GM12878 (cell line): Measurements from ENCODE around the gene UBE2M. TPM values are rescaled to one million over a fixed set of nuclear protein-coding genes. Genes with fewer than 3 reads are reported as not detected.

Source experiments
- ATAC-seq: fragments of 200-7000 bp; cut with Tn5 transposase; 3 replicates; pipeline ENCODE4 v1.9.1; 2020; ENCODE audit warnings: mild to moderate bottlenecking, moderate library complexity
- BruUV-seq: library from RNA; stranded (reverse); fragments of 400-500 nt; replicated peaks from 2 replicates; lab custom pipeline; 2021; lab: Mats Ljungman, UMichigan
- CTCF ChIA-PET: fragments of 300-600 bp; sonication (Branson Sonifier 250); formaldehyde crosslinking; extraction: SDS; loops from one replicate; lab custom pipeline; 2021; ENCODE audit warnings: inconsistent platforms; lab: Yijun Ruan, JAX
- POLR2A ChIA-PET: fragments of 350-600 bp; formaldehyde crosslinking; extraction: SDS; loops from one replicate; lab custom pipeline; 2021; ENCODE audit warnings: inconsistent platforms; lab: Charles Lee
- RAD21 ChIA-PET: fragments of 300-600 bp; sonication (Branson Sonifier 250); formaldehyde crosslinking; loops from one replicate; lab custom pipeline; 2023; ENCODE audit warnings: antibody characterized with exemption; ENCODE audit not compliant: unreplicated experiment; lab: Charles Lee
- SMC1A ChIA-PET: fragments of 300-600 bp; sonication (Branson Sonifier 250); formaldehyde crosslinking; loops from one replicate; lab custom pipeline; 2023; ENCODE audit not compliant: unreplicated experiment, uncharacterized antibody; lab: Charles Lee
- DNase-seq: peaks from one replicate; pipeline ENCODE4 v3.0.0-alpha.2; 2011; ENCODE audit warnings: low read depth, low spot score
- FAIRE-seq: peaks from 3 replicates; lab custom pipeline; 2011; peaks lifted over from hg19 to GRCh38; lab: Jason Lieb, UNC
- H2AFZ ChIP-seq: 2 replicates; pipeline ENCODE4 v1.6.0; 2011; ENCODE audit warnings: low read depth, low read length, control low read depth; ENCODE audit not compliant: control insufficient read depth
- H3K27ac ChIP-seq: 2 replicates; pipeline ENCODE4 v1.5.1; 2011; ENCODE audit warnings: control low read depth; ENCODE audit not compliant: control insufficient read depth, insufficient read depth
- H3K27me3 ChIP-seq, 2 experiments: replicated peaks in 1 of 2; 2 replicates each; pipeline versions ENCODE4 v1.6.0 to v1.6.1; 2011; ENCODE audit warnings: low read length in 1 of 2; ENCODE audit not compliant: control insufficient read depth in 2 of 2, insufficient read depth in 2 of 2
- H3K36me3 ChIP-seq, 2 experiments: 2 replicates each; pipeline ENCODE4 v1.5.1; 2011; ENCODE audit warnings: low read length in 1 of 2; ENCODE audit not compliant: control insufficient read depth in 2 of 2, insufficient read depth in 2 of 2
- H3K4me1 ChIP-seq: 2 replicates; pipeline ENCODE4 v1.6.1; 2011; ENCODE audit warnings: mild to moderate bottlenecking, low read length, moderate library complexity, mixed read lengths; ENCODE audit not compliant: control insufficient read depth, insufficient read depth
- H3K4me2 ChIP-seq: 2 replicates; pipeline ENCODE4 v1.6.0; 2011; ENCODE audit warnings: control low read depth; ENCODE audit not compliant: control insufficient read depth, insufficient read depth
- H3K4me3 ChIP-seq: fragments of 200-600 bp; sonication (generic); 2 replicates; pipeline ENCODE4 v1.5.1; 2016
- H3K79me2 ChIP-seq: 2 replicates; pipeline ENCODE4 v1.6.0; 2011; ENCODE audit warnings: low read length; ENCODE audit not compliant: control insufficient read depth, insufficient read depth
- H3K9ac ChIP-seq: 2 replicates; pipeline ENCODE4 v1.8.0; 2011; ENCODE audit warnings: low read length, control low read depth, mixed read lengths; ENCODE audit not compliant: control insufficient read depth, insufficient read depth
- H3K9me3 ChIP-seq: replicated peaks from 3 replicates; pipeline ENCODE4 v1.5.1; 2011; ENCODE audit warnings: mild to moderate bottlenecking, low read length; ENCODE audit not compliant: control insufficient read depth, insufficient read depth
- H4K20me1 ChIP-seq: 2 replicates; pipeline ENCODE4 v1.6.0; 2011; ENCODE audit not compliant: control insufficient read depth, insufficient read depth
- ASH2L ChIP-seq: fragments of 300-600, 200-600 bp; sonication (generic); IDR thresholded peaks from 2 replicates; pipeline ENCODE4 v1.6.1; 2017; ENCODE audit warnings: low read depth, mild to moderate bottlenecking, borderline replicate concordance
- BMI1 ChIP-seq: fragments of 450-650 bp; IDR thresholded peaks from 2 replicates; pipeline ENCODE4 v1.6.1; 2016; ENCODE audit warnings: mild to moderate bottlenecking, moderate library complexity, borderline replicate concordance
- IKZF1 ChIP-seq: fragments of 450-650 bp; conservative IDR thresholded peaks from 2 replicates; pipeline ENCODE4 v1.6.1; 2017; ENCODE audit warnings: antibody characterized with exemption, mild to moderate bottlenecking
- IRF3 ChIP-seq: fragments of 450-650 bp; IDR thresholded peaks from 2 replicates; pipeline ENCODE4 v1.6.1; 2014; ENCODE audit warnings: mild to moderate bottlenecking
- IRF5 ChIP-seq: fragments of 450-650 bp; IDR thresholded peaks from 2 replicates; pipeline ENCODE4 v1.6.1; 2017; ENCODE audit warnings: borderline replicate concordance
- MTA3 ChIP-seq: IDR thresholded peaks from 2 replicates; pipeline ENCODE4 v1.6.1; 2012; ENCODE audit warnings: low read length, inconsistent platforms, borderline replicate concordance
- NFYB ChIP-seq: IDR thresholded peaks from 2 replicates; pipeline ENCODE4 v1.6.1; 2011; ENCODE audit warnings: low read depth, mild to moderate bottlenecking, low read length, improper control_type of control experiment, moderate library complexity; ENCODE audit not compliant: insufficient read depth
- POU2F2 ChIP-seq: IDR thresholded peaks from 3 replicates; pipeline ENCODE4 v1.6.1; 2011; ENCODE audit warnings: low read depth, mild to moderate bottlenecking, low read length, borderline replicate concordance
- SMAD1 ChIP-seq: fragments of 450-650 bp; IDR thresholded peaks from 2 replicates; pipeline ENCODE4 v1.6.1; 2018; ENCODE audit warnings: mild to moderate bottlenecking, low read depth; ENCODE audit not compliant: partially characterized antibody
- STAT3 ChIP-seq: IDR thresholded peaks from 2 replicates; pipeline ENCODE4 v1.6.1; 2011; ENCODE audit warnings: low read depth, low read length, improper control_type of control experiment
- ZBTB40 ChIP-seq: fragments of 450-650 bp; IDR thresholded peaks from 2 replicates; pipeline ENCODE4 v1.6.1; 2016; ENCODE audit warnings: mild to moderate bottlenecking, moderate library complexity, borderline replicate concordance
- ZNF274 ChIP-seq: IDR thresholded peaks from one replicate; pipeline ENCODE4 v1.8.0; 2011; ENCODE audit not compliant: insufficient read length, insufficient read depth
- WGBS: methylation state at CpG from one replicate; pipeline ENCODE4 v1.1.6; 2016; ENCODE audit warnings: low lambda C conversion rate; ENCODE audit not compliant: insufficient replicate concordance, insufficient coverage; ENCODE audit errors: missing lambda C conversion rate; 5-methylcytosine and 5-hydroxymethylcytosine counted together
- in situ Hi-C: fragments of 300-500 bp; cut with MboI; formaldehyde crosslinking; loops from 9 replicates; pipeline ENCODE4 v1.14.3; 2018; ENCODE audit warnings: mixed read lengths
- intact Hi-C: fragments of 100-400 bp; cut with micrococcal nuclease; formaldehyde crosslinking; loops from one replicate; pipeline ENCODE4 v1.14.2; 2022; ENCODE audit not compliant: unreplicated experiment
- polyA plus RNA-seq, 11 experiments: library from polyadenylated mRNA; depleted of rRNA in 4 of 11; unstranded in 6 of 11; stranded (reverse) in 5 of 11; fragments of >200 nt; fragmentation: Nextera tagmentation in 4 of 11; fragmentation: Illumina TruSeq in 1 of 11; extraction: Ambion mirVana in 4 of 11; extraction: Trizol in 1 of 11; gene quantifications; 1 replicate in 1 of 11; 2 replicates in 10 of 11; pipeline versions ENCODE4 v1.2.1 to v1.2.3, GENCODE V29; 2011 to 2016; ENCODE audit warnings: inconsistent platforms in 2 of 11, missing spikeins in 2 of 11, low read depth in 1 of 11
- total RNA-seq, 4 experiments: library from RNA; depleted of rRNA in 3 of 4; stranded (reverse); fragments of >200 nt in 3 of 4; fragmentation: Illumina TruSeq in 1 of 4; extraction: Trizol in 1 of 4; gene quantifications; 2 replicates each; pipeline versions ENCODE4 v1.2.1 to v1.2.3, GENCODE V29; 2013 to 2021
- TF ChIP-seq, protein P1 (sequence below): fragments of 450-650 bp; IDR thresholded peaks from 2 replicates; pipeline ENCODE4 v1.6.1; 2017; ENCODE audit warnings: mild to moderate bottlenecking

The UBE2M gene
- total and polyA plus RNA-seq, 10 of the 15 experiments (the other 5 are each of a cell fraction or from before 2014, with no cell fraction given) = 1.4 to 105 (median 73.9) TPM

DNA sequence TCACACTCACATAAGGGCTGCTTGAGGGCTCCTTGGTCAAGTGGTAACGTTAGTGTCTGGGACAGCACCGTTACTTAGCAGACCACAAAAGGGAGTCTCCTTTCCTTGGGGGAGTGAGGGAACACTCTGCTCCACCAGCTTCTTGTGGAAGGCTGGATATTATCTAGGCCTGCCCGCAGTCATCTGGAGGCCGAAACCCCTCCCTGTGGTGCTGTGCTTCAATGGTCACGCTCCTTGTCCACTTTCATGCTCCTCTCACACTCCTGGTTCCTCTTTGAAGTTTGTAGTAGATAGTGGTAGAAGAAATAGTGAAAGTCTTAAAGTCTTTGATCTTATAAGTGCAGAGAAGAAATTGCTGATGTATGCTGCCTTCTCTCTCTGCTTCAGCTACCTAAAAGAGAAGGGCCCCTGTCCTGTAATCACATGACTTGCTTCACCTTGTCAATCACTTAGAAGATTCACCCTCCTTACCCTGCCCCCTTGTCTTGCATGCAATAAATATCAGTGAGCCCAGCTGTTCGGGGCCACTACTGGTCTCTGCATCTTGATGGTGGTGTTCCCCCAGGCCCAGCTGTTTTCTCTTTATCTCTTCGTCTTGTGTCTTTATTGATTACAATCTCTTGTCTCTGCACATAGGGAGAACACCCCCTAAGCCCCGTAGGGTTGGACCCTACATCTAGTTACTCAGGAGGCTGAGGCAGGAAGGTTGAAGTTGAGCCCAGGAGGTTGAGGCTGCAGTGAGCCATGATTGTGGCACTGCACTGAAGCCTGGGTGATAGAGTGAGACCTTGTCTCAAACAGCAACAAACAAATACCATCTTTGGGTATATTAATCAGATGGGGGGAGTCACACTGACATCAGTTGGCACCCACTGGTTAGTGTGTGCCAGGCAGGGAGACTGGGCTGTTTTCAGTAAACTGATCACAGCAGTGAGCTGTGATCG, 26.4 kb upstream of the UBE2M start:
- BruUV-seq = no TSS peak
- H4K20me1 ChIP-seq = no peaks in the 10 kb centered on the region
- 46% methylated on average over 9 of the region's 9 CpGs for WGBS
- no peak for FAIRE-seq
- no peak overlapping the region for H2AFZ ChIP-seq
- ATAC-seq = no peak
- ChIA-PET SMC1A (interaction anchor here (1.7 kb wide), 1 partner anchor 71 kb away, joined by 3 read pairs; no protein-coding TSS in a partner anchor), RAD21 (interaction anchor here (1.3 to 2.2 kb wide), 2 partner anchors 9 to 65 kb away, joined by 3 to 6 read pairs; partner anchors contain the start of gene ZBTB45), POLR2A (interaction anchor here (0.8 to 1.7 kb wide), 3 partner anchors 8 to 71 kb away, joined by 3 read pairs; no protein-coding TSS in a partner anchor), CTCF (interaction anchor here (1.2 to 1.4 kb wide), 2 partner anchors 12 to 71 kb away, joined by 3 read pairs; no protein-coding TSS in a partner anchor)
- H3K4me3 ChIP-seq = no peak overlapping the region
- in situ Hi-C loops = no loop called here
- DNase-seq = no peak
- no peak overlapping the region for H3K9ac ChIP-seq
- no peaks in the 10 kb centered on the region for H3K79me2 ChIP-seq
- no peak overlapping the region for H3K27ac ChIP-seq
- H3K4me1 ChIP-seq = peaks cover 4% of the 10 kb centered on the region; the same call in 1 of the 2 replicates
- no peaks in the 10 kb centered on the region for H3K9me3 ChIP-seq
- intact Hi-C loops = no loop called here
- no peaks in the 10 kb centered on the region for H3K27me3 ChIP-seq
- peak overlapping the region; percentile 55; the same call in 1 of the 2 replicates for H3K4me2 ChIP-seq
- peaks cover 0 to 4% of the 10 kb centered on the region in 2 experiments; a peak in 3 of 4 replicates for H3K36me3 ChIP-seq
- TF ChIP-seq BMI1 (no peak), ASH2L (no peak), NFYB (no peak), IRF3 (no peak), IKZF1 (0 out of 2 replicates have a peak, but pooled peaks have one; percentile 14), STAT3 (no peak), MTA3 (no peak), ZBTB40 (no peak), IRF5 (0 out of 2 replicates have a peak, but pooled peaks have one; percentile 8), SMAD1 (no peak), POU2F2 (no peak), ZNF274 (no peak)
- TF ChIP-seq, protein P1, sequence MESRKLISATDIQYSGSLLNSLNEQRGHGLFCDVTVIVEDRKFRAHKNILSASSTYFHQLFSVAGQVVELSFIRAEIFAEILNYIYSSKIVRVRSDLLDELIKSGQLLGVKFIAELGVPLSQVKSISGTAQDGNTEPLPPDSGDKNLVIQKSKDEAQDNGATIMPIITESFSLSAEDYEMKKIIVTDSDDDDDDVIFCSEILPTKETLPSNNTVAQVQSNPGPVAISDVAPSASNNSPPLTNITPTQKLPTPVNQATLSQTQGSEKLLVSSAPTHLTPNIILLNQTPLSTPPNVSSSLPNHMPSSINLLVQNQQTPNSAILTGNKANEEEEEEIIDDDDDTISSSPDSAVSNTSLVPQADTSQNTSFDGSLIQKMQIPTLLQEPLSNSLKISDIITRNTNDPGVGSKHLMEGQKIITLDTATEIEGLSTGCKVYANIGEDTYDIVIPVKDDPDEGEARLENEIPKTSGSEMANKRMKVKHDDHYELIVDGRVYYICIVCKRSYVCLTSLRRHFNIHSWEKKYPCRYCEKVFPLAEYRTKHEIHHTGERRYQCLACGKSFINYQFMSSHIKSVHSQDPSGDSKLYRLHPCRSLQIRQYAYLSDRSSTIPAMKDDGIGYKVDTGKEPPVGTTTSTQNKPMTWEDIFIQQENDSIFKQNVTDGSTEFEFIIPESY = no peak
